Ascending aorta (tissue), 2 donors: ENCODE data around the gene HTT. TPM values are rescaled to one million over a fixed set of nuclear protein-coding genes. Genes with fewer than 3 reads are reported as not detected.
A peak's percentile ranks its signal among the peaks of the same experiment; 100 is the strongest.

Source experiments
- DNase-seq, 2 donors: peaks; one replicate each; pipeline ENCODE4 v3.0.0-alpha.2; 2019; ENCODE audit warnings: low spot score in 2 of 2
- H3K27ac ChIP-seq, 2 donors: fragments of 200-600 bp; sonication (generic); one replicate each; pipeline ENCODE4 v1.5.1; 2016 to 2017; ENCODE audit warnings: mild to moderate bottlenecking in 1 of 2
- H3K27me3 ChIP-seq: fragments of 200-600 bp; sonication (generic); one replicate; pipeline ENCODE4 v1.5.1; 2017
- H3K36me3 ChIP-seq, 2 donors: fragments of 200-600 bp; sonication (generic); one replicate each; pipeline ENCODE4 v1.5.1; 2016
- H3K4me1 ChIP-seq, 2 donors: fragments of 200-600 bp; sonication (generic); one replicate each; pipeline ENCODE4 v1.5.1; 2016 to 2017; ENCODE audit warnings: mild to moderate bottlenecking in 1 of 2
- H3K4me3 ChIP-seq, 2 donors: fragments of 200-600 bp; sonication (generic); one replicate each; pipeline ENCODE4 v1.5.1; 2016 to 2017; ENCODE audit warnings: mild to moderate bottlenecking in 1 of 2
- H3K9me3 ChIP-seq, 2 donors: fragments of 200-600 bp; sonication (generic); one replicate each; pipeline ENCODE4 v1.5.1; 2016
- CTCF ChIP-seq, 3 experiments: fragments of 200-600 bp in 2 of 3; fragments of 450-650 bp in 1 of 3; sonication (generic) in 2 of 3; IDR thresholded peaks; one replicate each; pipeline ENCODE4 v1.5.1; 2016 to 2019; ENCODE audit warnings: antibody characterized with exemption in 3 of 3, mild to moderate bottlenecking in 1 of 3, moderate library complexity in 1 of 3
- intact Hi-C: fragments of 100-400 bp; cut with DNase I; formaldehyde crosslinking; loops from one replicate; pipeline ENCODE4 v1.15.1; 2023
- total RNA-seq: library from RNA; depleted of rRNA; stranded (reverse); fragments of >200 nt; gene quantifications from one replicate; pipeline ENCODE4 v1.1.0, GENCODE V29; 2016

Gene HTT
- total RNA-seq, 1 donor from 2014 or later = 23.7 TPM

- no peak for DNase-seq
- no peaks in the 10 kb centered on the region for H3K9me3 ChIP-seq
- peaks cover 37 to 72% of the 10 kb centered on the region in 2 donors for H3K36me3 ChIP-seq
- intact Hi-C loops = no loop called here
- no peak for TF ChIP-seq CTCF (IDR thresholded peaks at IDR 0.05)
- H3K4me1 ChIP-seq = no peaks in the 10 kb centered on the region
- no peak overlapping the region for H3K4me3 ChIP-seq
- H3K27ac ChIP-seq = no peak overlapping the region
- no peaks in the 10 kb centered on the region for H3K27me3 ChIP-seq
Observed at GRCh38 chr4:3116955-3117354, 42.5 kb downstream of the HTT start.

- DNase-seq = no peak
- no peak overlapping the region for H3K4me3 ChIP-seq
- H3K9me3 ChIP-seq = no peaks in the 10 kb centered on the region
- H3K27me3 ChIP-seq = no peaks in the 10 kb centered on the region
- peaks cover 40 to 68% of the 10 kb centered on the region in 2 donors for H3K36me3 ChIP-seq
- no peaks in the 10 kb centered on the region for H3K4me1 ChIP-seq
- H3K27ac ChIP-seq = no peak overlapping the region
- no peak for TF ChIP-seq CTCF (IDR thresholded peaks at IDR 0.05)
- intact Hi-C loops = no loop called here
Observed at GRCh38 chr4:3118312-3118711, 43.8 kb downstream of the HTT start.

- Histone ChIP-seq H3K27ac (no peak overlapping the region), H3K36me3 (peaks cover 37 to 64% of the 10 kb centered on the region in 2 donors)
- no peak for DNase-seq
Observed at GRCh38 chr4:3119464-3119863, 45.0 kb downstream of the HTT start.

GRCh38 chr4:3121110-3121509, 46.6 kb downstream of the HTT start:
- TF ChIP-seq CTCF (IDR thresholded peaks at IDR 0.05) = no peak
- H3K36me3 ChIP-seq = peaks cover 28 to 49% of the 10 kb centered on the region in 2 donors
- no peaks in the 10 kb centered on the region for H3K9me3 ChIP-seq

More at GRCh38 chr4:3119464-3119863, 45.0 kb downstream of the HTT start:
- H3K9me3 ChIP-seq = no peaks in the 10 kb centered on the region
- H3K4me1 ChIP-seq = no peaks in the 10 kb centered on the region
- intact Hi-C loops = no loop called here
- no peaks in the 10 kb centered on the region for H3K27me3 ChIP-seq
- H3K4me3 ChIP-seq = no peak overlapping the region
- no peak for TF ChIP-seq CTCF (IDR thresholded peaks at IDR 0.05)

GRCh38 chr4:3121596-3121995, 47.1 kb downstream of the HTT start:
- H3K27me3 ChIP-seq = no peaks in the 10 kb centered on the region
- TF ChIP-seq CTCF (IDR thresholded peaks at IDR 0.05) = no peak
- H3K4me3 ChIP-seq = no peak overlapping the region
- peaks cover 26 to 47% of the 10 kb centered on the region in 2 donors for H3K36me3 ChIP-seq
- no peaks in the 10 kb centered on the region for H3K4me1 ChIP-seq
- no peak for DNase-seq
- intact Hi-C loops = no loop called here
- no peak overlapping the region for H3K27ac ChIP-seq
- no peaks in the 10 kb centered on the region for H3K9me3 ChIP-seq

More at GRCh38 chr4:3121110-3121509, 46.6 kb downstream of the HTT start:
- no peaks in the 10 kb centered on the region for H3K4me1 ChIP-seq
- no peak for DNase-seq
- H3K27ac ChIP-seq = no peak overlapping the region
- no peak overlapping the region for H3K4me3 ChIP-seq
- H3K27me3 ChIP-seq = no peaks in the 10 kb centered on the region
- intact Hi-C loops = no loop called here

- H3K36me3 ChIP-seq = peaks cover 26 to 51% of the 10 kb centered on the region in 2 donors
- H3K4me3 ChIP-seq = no peak overlapping the region
- no peak for TF ChIP-seq CTCF (IDR thresholded peaks at IDR 0.05)
- DNase-seq = no peak
- intact Hi-C loops = no loop called here
- H3K27me3 ChIP-seq = no peaks in the 10 kb centered on the region
- no peaks in the 10 kb centered on the region for H3K9me3 ChIP-seq
- H3K27ac ChIP-seq = peak overlapping the region; percentile 17 to 44
- no peaks in the 10 kb centered on the region for H3K4me1 ChIP-seq
Observed at GRCh38 chr4:3122081-3122563, 47.6 kb downstream of the HTT start.
